ENCODE measurements around the gene PAQR7.

PAQR7 gene

GRCh38 chr1:25819491-25820246, 55.8 kb downstream of the PAQR7 start, which contains the start of gene MTFR1L:
Gene MTFR1L (plus strand): TSS chr1:25819954. CDS start chr1:25823105, 3,151 bp downstream.
- peak within 1 kb of the TSS; percentile 78 for H3K27ac ChIP-seq (ENCODE audit: low read depth, low read length)
- H3K79me2 ChIP-seq (ENCODE audit: insufficient read depth, low read length) = 0 out of 2 replicates have a peak, but pooled peaks cover 6% of the 10 kb centered on the region
- no peaks in the 10 kb centered on the region for H3K9me3 ChIP-seq (ENCODE audit: insufficient read depth, low read length)
- H3K36me3 ChIP-seq (ENCODE audit: low read length) = no peaks in the 10 kb centered on the region
- H3K4me2 ChIP-seq (ENCODE audit: low read depth, low read length, poor library complexity, severe bottlenecking) = peak within 1 kb of the TSS; percentile 62
- no peaks in the 10 kb centered on the region for H3K27me3 ChIP-seq (ENCODE audit: low read length)
- H3F3A ChIP-seq (ENCODE audit: insufficient read depth) = peaks cover 8% of the 10 kb centered on the region; the same call in 1 of the 2 replicates
- TF ChIP-seq EZH2phosphoT487 (conservative IDR thresholded peaks at IDR 0.05; ENCODE audit: low read length) = no peak
- TF ChIP-seq CTCF (IDR thresholded peaks at IDR 0.05; ENCODE audit: insufficient read depth, low read length, poor library complexity, severe bottlenecking) = no peak
- H3K4me3 ChIP-seq (ENCODE audit: insufficient read depth, low read length, poor library complexity, severe bottlenecking) = peak within 1 kb of the TSS; percentile 80
- H2AFZ ChIP-seq (ENCODE audit: low read depth, low read length, severe bottlenecking) = peak within 1 kb of the TSS; percentile 81
- H4K20me1 ChIP-seq (ENCODE audit: low read depth, low read length) = no peaks in the 10 kb centered on the region
- no peaks in the 10 kb centered on the region for H3K9me2 ChIP-seq (replicated peaks; ENCODE audit: insufficient read depth, low read length)
- H3K9ac ChIP-seq (ENCODE audit: low read length) = peak within 1 kb of the TSS; percentile 89

- Histone ChIP-seq H3K27ac (ENCODE audit: low read depth, low read length) (no peak overlapping the region), H3K4me2 (ENCODE audit: low read depth, low read length, poor library complexity, severe bottlenecking) (peak overlapping the region; percentile 62), H3K4me3 (ENCODE audit: insufficient read depth, low read length, poor library complexity, severe bottlenecking) (no peak overlapping the region), H3K9me2 (replicated peaks; ENCODE audit: insufficient read depth, low read length) (no peaks in the 10 kb centered on the region), H4K20me1 (ENCODE audit: low read depth, low read length) (no peaks in the 10 kb centered on the region), H3K36me3 (ENCODE audit: low read length) (no peaks in the 10 kb centered on the region), H2AFZ (ENCODE audit: low read depth, low read length, severe bottlenecking) (no peak overlapping the region), H3K9ac (ENCODE audit: low read length) (no peak overlapping the region), H3K9me3 (ENCODE audit: insufficient read depth, low read length) (no peaks in the 10 kb centered on the region), H3K79me2 (ENCODE audit: insufficient read depth, low read length) (0 out of 2 replicates have a peak, but pooled peaks cover 6% of the 10 kb centered on the region), H3F3A (ENCODE audit: insufficient read depth) (peaks cover 8% of the 10 kb centered on the region; the same call in 1 of the 2 replicates), H3K27me3 (ENCODE audit: low read length) (no peaks in the 10 kb centered on the region)
- TF ChIP-seq CTCF (IDR thresholded peaks at IDR 0.05; ENCODE audit: insufficient read depth, low read length, poor library complexity, severe bottlenecking) (no peak), EZH2phosphoT487 (conservative IDR thresholded peaks at IDR 0.05; ENCODE audit: low read length) (no peak)
Observed at GRCh38 chr1:25818569-25818968, 56.9 kb downstream of the PAQR7 start.

- peaks cover 8% of the 10 kb centered on the region; the same call in 1 of the 2 replicates for H3F3A ChIP-seq (ENCODE audit: insufficient read depth)
- no peaks in the 10 kb centered on the region for H4K20me1 ChIP-seq (ENCODE audit: low read depth, low read length)
- H3K27ac ChIP-seq (ENCODE audit: low read depth, low read length) = no peak overlapping the region
- no peak overlapping the region for H3K9ac ChIP-seq (ENCODE audit: low read length)
- no peak for TF ChIP-seq EZH2phosphoT487 (conservative IDR thresholded peaks at IDR 0.05; ENCODE audit: low read length)
- no peak for TF ChIP-seq CTCF (IDR thresholded peaks at IDR 0.05; ENCODE audit: insufficient read depth, low read length, poor library complexity, severe bottlenecking)
- no peak overlapping the region for H3K4me2 ChIP-seq (ENCODE audit: low read depth, low read length, poor library complexity, severe bottlenecking)
- H3K27me3 ChIP-seq (ENCODE audit: low read length) = no peaks in the 10 kb centered on the region
- no peak overlapping the region for H3K4me3 ChIP-seq (ENCODE audit: insufficient read depth, low read length, poor library complexity, severe bottlenecking)
- no peaks in the 10 kb centered on the region for H3K9me3 ChIP-seq (ENCODE audit: insufficient read depth, low read length)
- 0 out of 2 replicates have a peak, but pooled peaks cover 6% of the 10 kb centered on the region for H3K79me2 ChIP-seq (ENCODE audit: insufficient read depth, low read length)
- no peaks in the 10 kb centered on the region for H3K36me3 ChIP-seq (ENCODE audit: low read length)
- no peaks in the 10 kb centered on the region for H3K9me2 ChIP-seq (replicated peaks; ENCODE audit: insufficient read depth, low read length)
- no peak overlapping the region for H2AFZ ChIP-seq (ENCODE audit: low read depth, low read length, severe bottlenecking)
Observed at GRCh38 chr1:25817840-25818501, 57.5 kb downstream of the PAQR7 start.
